ENCODE measurements around the gene CBFA2T3. TPM values are rescaled to one million over a fixed set of nuclear protein-coding genes. Genes with fewer than 3 reads are reported as not detected.

The CBFA2T3 gene
- total RNA-seq, 6 experiments from 2014 or later = 2.5 to 9.8 (median 4.2) TPM

GRCh38 chr16:88900662-88901052 is 76.3 kb downstream of the CBFA2T3 start:
- no peaks in the 10 kb centered on the region for H3K9me3 ChIP-seq
- intact Hi-C loops (cut with DNase I) = no loop called here
- no peak overlapping the region for H3K4me3 ChIP-seq
- no peaks in the 10 kb centered on the region for H3K4me1 ChIP-seq
- H3K36me3 ChIP-seq = no peaks in the 10 kb centered on the region
- H3K27ac ChIP-seq = no peak overlapping the region
- H3K27me3 ChIP-seq = no peaks in the 10 kb centered on the region
- no peak for DNase-seq
- WGBS (ENCODE audit: insufficient coverage, low coverage, low lambda C conversion rate, missing lambda C conversion rate) = no CpG with 5 or more reads among the region's 12 CpGs
- no peak for TF ChIP-seq CTCF (IDR thresholded peaks at IDR 0.05)
- TF ChIP-seq POLR2A (IDR thresholded peaks at IDR 0.05) = no peak
- no peak for ATAC-seq

GRCh38 chr16:88899901-88900661 is 76.9 kb downstream of the CBFA2T3 start:
- Histone ChIP-seq H3K27ac (no peak overlapping the region), H3K36me3 (no peaks in the 10 kb centered on the region), H3K27me3 (no peaks in the 10 kb centered on the region), H3K9me3 (no peaks in the 10 kb centered on the region), H3K4me1 (no peaks in the 10 kb centered on the region), H3K4me3 (no peak overlapping the region)
- DNase-seq = no peak
- intact Hi-C loops (cut with DNase I) = no loop called here
- ATAC-seq = no peak
- TF ChIP-seq POLR2A (IDR thresholded peaks at IDR 0.05) = no peak
- no peak for TF ChIP-seq CTCF (IDR thresholded peaks at IDR 0.05)
- 54% methylated on average over 5 of the region's 41 CpGs for WGBS (ENCODE audit: insufficient coverage, low coverage, low lambda C conversion rate, missing lambda C conversion rate)

- no peak overlapping the region for H3K27ac ChIP-seq
Observed at GRCh38 chr16:88897696-88898425, 79.1 kb downstream of the CBFA2T3 start.

More at GRCh38 chr16:88897696-88898425, 79.1 kb downstream of the CBFA2T3 start:
- Histone ChIP-seq H3K27me3 (no peaks in the 10 kb centered on the region), H3K4me1 (no peaks in the 10 kb centered on the region), H3K4me3 (no peak overlapping the region), H3K9me3 (no peaks in the 10 kb centered on the region), H3K36me3 (no peaks in the 10 kb centered on the region)
- ATAC-seq (no peak), DNase-seq (no peak)
- intact Hi-C loops (cut with DNase I) = no loop called here
- no peak for TF ChIP-seq POLR2A (IDR thresholded peaks at IDR 0.05)
- TF ChIP-seq CTCF (IDR thresholded peaks at IDR 0.05) = no peak
- WGBS (ENCODE audit: insufficient coverage, low coverage, low lambda C conversion rate, missing lambda C conversion rate) = 69% methylated on average over 9 of the region's 34 CpGs
